Measurements from ENCODE around the gene AIM2. TPM values are rescaled to one million over a fixed set of nuclear protein-coding genes. Genes with fewer than 3 reads are reported as not detected.
A peak's percentile ranks its signal among the peaks of the same experiment; 100 is the strongest.

The AIM2 gene
- total RNA-seq, 2 donors from 2014 or later: 0.80 TPM; not detected in 1

- no peaks in the 10 kb centered on the region for H3K9me3 ChIP-seq
- H3K36me3 ChIP-seq: no peaks in the 10 kb centered on the region
- no peaks in the 10 kb centered on the region for H3K4me1 ChIP-seq (replicated peaks)
- H3K27me3 ChIP-seq (replicated peaks; ENCODE audit: insufficient read depth): no peaks in the 10 kb centered on the region
- H3K27ac ChIP-seq: no peak overlapping the region
- TF ChIP-seq POLR2A (IDR thresholded peaks at IDR 0.05): no peak
- TF ChIP-seq CTCF (IDR thresholded peaks at IDR 0.05): peak; percentile 14 to 78 (median 59)
- no peak for TF ChIP-seq POLR2AphosphoS5 (IDR thresholded peaks at IDR 0.05)
- no peak for DNase-seq (ENCODE audit: low spot score)
- no peak overlapping the region for H3K4me3 ChIP-seq
- intact Hi-C loops (cut with DNase I): loop anchor here (10.0 kb wide), 1 partner anchor 867 kb away; no protein-coding TSS in a partner anchor
Measured at GRCh38 chr1:159071970-159072582, 4.5 kb downstream of the AIM2 start.

- H3K27me3 ChIP-seq (replicated peaks; ENCODE audit: insufficient read depth): no peaks in the 10 kb centered on the region
- no peak for DNase-seq (ENCODE audit: low spot score)
- no peaks in the 10 kb centered on the region for H3K4me1 ChIP-seq (replicated peaks)
- no peaks in the 10 kb centered on the region for H3K9me3 ChIP-seq
- H3K36me3 ChIP-seq: no peaks in the 10 kb centered on the region
- H3K27ac ChIP-seq: no peak overlapping the region
- WGBS: 87% methylated on average over 2 of the region's 2 CpGs
- intact Hi-C loops (cut with DNase I): no loop called here
- TF ChIP-seq POLR2AphosphoS5 (IDR thresholded peaks at IDR 0.05) (no peak), POLR2A (IDR thresholded peaks at IDR 0.05) (no peak), CTCF (IDR thresholded peaks at IDR 0.05) (no peak)
- H3K4me3 ChIP-seq: no peak overlapping the region
Measured at GRCh38 chr1:159068886-159069285, 7.7 kb downstream of the AIM2 start.

GRCh38 chr1:159067699-159068621, 8.6 kb downstream of the AIM2 start:
- WGBS: 52% methylated on average over 6 of the region's 6 CpGs
- intact Hi-C loops (cut with DNase I): no loop called here
- no peaks in the 10 kb centered on the region for H3K36me3 ChIP-seq
- H3K4me1 ChIP-seq (replicated peaks): no peaks in the 10 kb centered on the region
- no peak overlapping the region for H3K27ac ChIP-seq
- H3K4me3 ChIP-seq: no peak overlapping the region
- no peaks in the 10 kb centered on the region for H3K9me3 ChIP-seq
- TF ChIP-seq CTCF (IDR thresholded peaks at IDR 0.05) (no peak), POLR2AphosphoS5 (IDR thresholded peaks at IDR 0.05) (no peak), POLR2A (IDR thresholded peaks at IDR 0.05) (no peak)
- no peak for DNase-seq (ENCODE audit: low spot score)
- H3K27me3 ChIP-seq (replicated peaks; ENCODE audit: insufficient read depth): no peaks in the 10 kb centered on the region

- TF ChIP-seq CTCF (IDR thresholded peaks at IDR 0.05) (no peak), POLR2A (IDR thresholded peaks at IDR 0.05) (no peak), POLR2AphosphoS5 (IDR thresholded peaks at IDR 0.05) (no peak)
- Histone ChIP-seq H3K27ac (no peak overlapping the region), H3K9me3 (no peaks in the 10 kb centered on the region), H3K36me3 (no peaks in the 10 kb centered on the region), H3K4me3 (no peak overlapping the region), H3K4me1 (replicated peaks) (no peaks in the 10 kb centered on the region), H3K27me3 (replicated peaks; ENCODE audit: insufficient read depth) (no peaks in the 10 kb centered on the region)
- 84% methylated on average over 4 of the region's 4 CpGs for WGBS
- intact Hi-C loops (cut with DNase I): no loop called here
- no peak for DNase-seq (ENCODE audit: low spot score)
Measured at GRCh38 chr1:159066108-159066507, 10.5 kb downstream of the AIM2 start.

Measured in prostate gland (tissue), 2 donors.